ENCODE data around the gene MTMR1. TPM values are rescaled to one million over a fixed set of nuclear protein-coding genes. Genes with fewer than 3 reads are reported as not detected.

The MTMR1 gene
- total RNA-seq, 3 donors from 2014 or later: 36.2 to 42.1 (median 38.8) TPM

Other genes starting within 250 kb of the MTMR1 start
- 10 to 100 TPM; 14.9 to 17.2 (median 15.4) TPM for gene MTM1, start 124.8 kb upstream of the MTMR1 start, total RNA-seq
- 1 to 10 TPM; 7.9 to 8.2 (median 8.2) TPM for gene CD99L2, start 205.3 kb downstream of the MTMR1 start, total RNA-seq

Data from activated T-cell treated with anti-CD3 and anti-CD28 coated beads, Interleukin-2, amount 50 U/mL, for 4 hours (primary cell).